K562 (cell line): ENCODE measurements around the gene ANO10. TPM values are rescaled to one million over a fixed set of nuclear protein-coding genes. Genes with fewer than 3 reads are reported as not detected.

ENCODE experiments used
- ATAC-seq: fragments of 200-7000 bp; cut with Tn5 transposase; 3 replicates; pipeline ENCODE4 v1.9.1; 2020; ENCODE audit warnings: moderate library complexity
- BruUV-seq: library from RNA; stranded (reverse); fragments of 400-500 nt; replicated peaks from 2 replicates; lab custom pipeline; 2021; lab: Mats Ljungman, UMichigan
- CTCF ChIA-PET: fragments of 300-600 bp; formaldehyde crosslinking; extraction: SDS; loops from one replicate; lab custom pipeline; 2021; ENCODE audit warnings: low intra/inter-chr PET ratio; lab: Yijun Ruan, JAX
- POLR2A ChIA-PET: fragments of 300-600, 350-650 bp; sonication (Branson Sonifier 250); formaldehyde crosslinking; extraction: SDS; loops from one replicate; lab custom pipeline; 2021; ENCODE audit warnings: antibody characterized with exemption, inconsistent platforms; lab: Yijun Ruan, JAX
- DNase-seq, 4 experiments: peaks; one replicate each; pipeline versions ENCODE4 v3.0.0 to v3.0.0-alpha.2; 2011 to 2018; ENCODE audit warnings: low spot score in 3 of 4, mixed read lengths in 3 of 4; ENCODE audit errors: extremely low read depth in 1 of 4
- FAIRE-seq: peaks from 2 replicates; lab custom pipeline; 2011; peaks lifted over from hg19 to GRCh38; lab: Jason Lieb, UNC
- H2AFZ ChIP-seq: 2 replicates; pipeline ENCODE4 v1.6.0; 2011; ENCODE audit warnings: low read depth, low read length, control low read depth, inconsistent platforms
- H3K27ac ChIP-seq: fragments of 200-600 bp; 3 replicates; pipeline ENCODE4 v1.8.0; 2011; ENCODE audit warnings: low read depth, mild to moderate bottlenecking, control low read depth, inconsistent platforms, low read length, moderate library complexity, mixed read lengths; ENCODE audit errors: extremely low read depth
- H3K27me3 ChIP-seq, 2 experiments: fragments of 300-600 bp in 1 of 2; 2 replicates in 1 of 2; 3 replicates in 1 of 2; pipeline versions ENCODE4 v1.6.0 to v1.8.0; 2011; ENCODE audit warnings: inconsistent platforms in 2 of 2, low read length in 2 of 2, mild to moderate bottlenecking in 1 of 2, mixed read lengths in 1 of 2, moderate library complexity in 1 of 2; ENCODE audit not compliant: control insufficient read depth in 2 of 2, insufficient read depth in 2 of 2
- H3K36me3 ChIP-seq: fragments of 300-600 bp; 3 replicates; pipeline ENCODE4 v1.8.0; 2011; ENCODE audit warnings: mild to moderate bottlenecking, low read length, inconsistent platforms; ENCODE audit not compliant: control insufficient read depth, insufficient read depth
- H3K4me1 ChIP-seq, 2 experiments: fragments of 200-600 bp in 1 of 2; replicated peaks in 1 of 2; 2 replicates in 1 of 2; 3 replicates in 1 of 2; pipeline versions ENCODE4 v1.5.1 to v1.8.0; 2011; ENCODE audit warnings: inconsistent platforms in 2 of 2, low read length in 2 of 2, mild to moderate bottlenecking in 1 of 2, mixed read lengths in 1 of 2, moderate library complexity in 1 of 2; ENCODE audit not compliant: control insufficient read depth in 2 of 2, insufficient read depth in 2 of 2
- H3K4me2 ChIP-seq: 2 replicates; pipeline ENCODE4 v1.6.1; 2011; ENCODE audit warnings: low read length, control low read depth, inconsistent platforms, mixed read lengths; ENCODE audit not compliant: insufficient read depth
- H3K4me3 ChIP-seq: fragments of 200-600 bp; sonication (generic), shearing (Covaris generic); 2 replicates; pipeline ENCODE4 v1.5.1; 2016; ENCODE audit warnings: control low read depth, inconsistent platforms
- H3K79me2 ChIP-seq: fragments of 200-600 bp; 3 replicates; pipeline ENCODE4 v1.8.0; 2011; ENCODE audit warnings: low read length, inconsistent platforms; ENCODE audit not compliant: control insufficient read depth, insufficient read depth
- H3K9ac ChIP-seq, 2 experiments: 2 replicates each; pipeline versions ENCODE4 v1.6.0 to v1.6.1; 2011; ENCODE audit warnings: low read depth in 2 of 2, low read length in 2 of 2, control low read depth in 1 of 2, inconsistent platforms in 1 of 2, mild to moderate bottlenecking in 1 of 2, mixed read lengths in 1 of 2; ENCODE audit not compliant: insufficient read depth in 1 of 2
- H3K9me1 ChIP-seq: one replicate; pipeline ENCODE4 v1.6.0; 2011; ENCODE audit warnings: inconsistent platforms, mild to moderate bottlenecking, low read length, moderate library complexity; ENCODE audit not compliant: control insufficient read depth, insufficient read depth
- H3K9me3 ChIP-seq: replicated peaks from 2 replicates; pipeline ENCODE4 v1.5.1; 2011; ENCODE audit warnings: low read depth, low read length, inconsistent platforms; ENCODE audit not compliant: control insufficient read depth, insufficient read depth
- H4K20me1 ChIP-seq: replicated peaks from 2 replicates; pipeline ENCODE4 v1.6.1; 2011; ENCODE audit warnings: low read length, inconsistent platforms, mixed read lengths; ENCODE audit not compliant: control insufficient read depth, insufficient read depth
- BCOR ChIP-seq: fragments of 450-650 bp; IDR thresholded peaks from 2 replicates; pipeline ENCODE4 v1.6.1; 2016
- MCM3 ChIP-seq: fragments of 450-650 bp; IDR thresholded peaks from 2 replicates; pipeline ENCODE4 v1.6.1; 2016
- MYC ChIP-seq, 2 experiments: fragments of 250-450 bp in 1 of 2; sonication (Bioruptor Pico) in 1 of 2; IDR thresholded peaks; 2 replicates each; pipeline versions ENCODE4 v1.5.1 to v1.6.1; 2012 to 2021; ENCODE audit warnings: low read depth in 2 of 2, borderline replicate concordance in 1 of 2, improper control_type of control experiment in 1 of 2, low read length in 1 of 2, mild to moderate bottlenecking in 1 of 2, moderate library complexity in 1 of 2
- POLR2AphosphoS5 ChIP-seq: IDR thresholded peaks from 2 replicates; pipeline ENCODE4 v1.6.1; 2011; ENCODE audit warnings: mild to moderate bottlenecking, low read depth, low read length, moderate library complexity; ENCODE audit not compliant: control insufficient read depth, insufficient read depth
- POLR2H ChIP-seq: IDR thresholded peaks from 2 replicates; pipeline ENCODE4 v1.6.1; 2016; ENCODE audit warnings: missing genetic modification characterization, low read depth, mild to moderate bottlenecking, control low read depth, missing compliant biosample characterization, moderate library complexity
- SNRNP70 ChIP-seq: fragments of 200-400 bp; formaldehyde crosslinking; optimal IDR thresholded peaks from 2 replicates; pipeline ENCODE3; 2017; ENCODE audit warnings: low read depth, low read length
- ZKSCAN1 ChIP-seq: fragments of 150-350 bp; IDR thresholded peaks from 2 replicates; pipeline ENCODE4 v1.6.1; 2016; ENCODE audit warnings: low read depth, low read length
- ZNF696 ChIP-seq: fragments of 250-450 bp; sonication (Bioruptor Pico); conservative IDR thresholded peaks from 2 replicates; pipeline ENCODE4 v1.4.0; 2020; ENCODE audit warnings: mild to moderate bottlenecking, moderate library complexity
- ZNF764 ChIP-seq: fragments of 250-450 bp; sonication (Bioruptor Pico); IDR thresholded peaks from 2 replicates; pipeline ENCODE4 v1.4.0; 2020; ENCODE audit warnings: low read depth, mild to moderate bottlenecking, moderate library complexity
- WGBS: fragments of 100-300 bp; shearing (Covaris generic); methylation state at CpG from one replicate; pipeline ENCODE4 v1.1.6; 2016; ENCODE audit warnings: low coverage, mixed read lengths; ENCODE audit not compliant: insufficient coverage; ENCODE audit errors: missing lambda C conversion rate; 5-methylcytosine and 5-hydroxymethylcytosine counted together
- in situ Hi-C: fragments of 300-500 bp; cut with MboI; formaldehyde crosslinking; loops from 4 replicates; pipeline ENCODE4 v1.15.0; 2018; ENCODE audit warnings: inconsistent platforms, mixed read lengths
- intact Hi-C: fragments of 100-400 bp; cut with micrococcal nuclease; formaldehyde crosslinking; loops from 2 replicates; pipeline ENCODE4 v1.14.2; 2022
- polyA plus RNA-seq, 8 experiments: library from polyadenylated mRNA; depleted of rRNA in 4 of 8; stranded (reverse) in 5 of 8; unstranded in 3 of 8; fragments of >200 nt; fragmentation: Nextera tagmentation in 2 of 8; fragmentation: Illumina TruSeq in 1 of 8; extraction: Ambion mirVana in 2 of 8; extraction: Trizol in 1 of 8; gene quantifications; 2 replicates each; pipeline versions ENCODE4 v1.2.1 to v1.2.3, GENCODE V29; 2011 to 2014; ENCODE audit warnings: inconsistent platforms in 1 of 8, missing spikeins in 1 of 8
- total RNA-seq, 7 experiments: library from RNA; depleted of rRNA in 6 of 7; stranded (reverse); fragments of >200 nt in 6 of 7; fragmentation: Illumina TruSeq in 2 of 7; extraction: Trizol in 2 of 7; gene quantifications; 2 replicates each; pipeline versions ENCODE4 v1.2.1 to v1.2.3, GENCODE V29; 2011 to 2021; ENCODE audit warnings: low replicate concordance in 1 of 7
- TF ChIP-seq, protein P1 (sequence below): fragments of 450-650 bp; IDR thresholded peaks from 2 replicates; pipeline ENCODE4 v1.6.1; 2017; ENCODE audit warnings: antibody characterized with exemption
- TF ChIP-seq, protein P2 (sequence below): fragments of 450-650 bp; IDR thresholded peaks from 2 replicates; pipeline ENCODE4 v1.6.1; 2016; ENCODE audit warnings: borderline replicate concordance

Gene ANO10
- total and polyA plus RNA-seq, 9 of the 15 experiments (the other 6 are each of a cell fraction or from before 2014, with no cell fraction given) = 6.4 to 46.0 (median 32.3) TPM

DNA sequence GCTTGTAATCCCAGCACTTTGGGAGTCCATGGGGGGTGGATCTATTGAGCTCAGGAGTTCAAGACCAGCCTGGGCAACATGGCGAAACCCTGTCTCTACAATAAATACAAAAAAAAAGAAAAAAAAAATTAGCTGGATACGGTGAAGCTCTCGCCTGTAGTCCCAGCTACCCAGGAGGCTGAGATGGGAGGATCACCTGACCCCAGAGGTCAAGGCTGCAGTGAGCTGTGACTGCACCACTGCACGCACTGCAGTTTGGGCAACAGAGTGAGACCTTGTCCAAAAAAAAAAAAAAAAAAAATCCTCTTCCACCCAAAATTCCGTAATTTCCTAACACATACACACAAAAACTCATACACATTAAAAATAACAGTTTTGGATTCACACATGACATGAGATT is 2.2 kb downstream of the ANO10 start:
- H3K4me2 ChIP-seq = no peak overlapping the region
- H3K4me1 ChIP-seq = peaks cover 20 to 25% of the 10 kb centered on the region in 2 experiments
- in situ Hi-C loops = no loop called here
- intact Hi-C loops = no loop called here
- ATAC-seq = no peak
- H3K79me2 ChIP-seq = peaks cover 45% of the 10 kb centered on the region
- H3K4me3 ChIP-seq = no peak overlapping the region
- ChIA-PET POLR2A (interaction anchor here (0.6 to 1.6 kb wide), 2 partner anchors 9 to 18 kb away, joined by 3 to 7 read pairs; no protein-coding TSS in a partner anchor), CTCF (no interaction called here)
- no peak overlapping the region for H3K27ac ChIP-seq
- no peak overlapping the region for H3K9ac ChIP-seq
- DNase-seq = no peak
- no peaks in the 10 kb centered on the region for H4K20me1 ChIP-seq
- TF ChIP-seq, protein P1, sequence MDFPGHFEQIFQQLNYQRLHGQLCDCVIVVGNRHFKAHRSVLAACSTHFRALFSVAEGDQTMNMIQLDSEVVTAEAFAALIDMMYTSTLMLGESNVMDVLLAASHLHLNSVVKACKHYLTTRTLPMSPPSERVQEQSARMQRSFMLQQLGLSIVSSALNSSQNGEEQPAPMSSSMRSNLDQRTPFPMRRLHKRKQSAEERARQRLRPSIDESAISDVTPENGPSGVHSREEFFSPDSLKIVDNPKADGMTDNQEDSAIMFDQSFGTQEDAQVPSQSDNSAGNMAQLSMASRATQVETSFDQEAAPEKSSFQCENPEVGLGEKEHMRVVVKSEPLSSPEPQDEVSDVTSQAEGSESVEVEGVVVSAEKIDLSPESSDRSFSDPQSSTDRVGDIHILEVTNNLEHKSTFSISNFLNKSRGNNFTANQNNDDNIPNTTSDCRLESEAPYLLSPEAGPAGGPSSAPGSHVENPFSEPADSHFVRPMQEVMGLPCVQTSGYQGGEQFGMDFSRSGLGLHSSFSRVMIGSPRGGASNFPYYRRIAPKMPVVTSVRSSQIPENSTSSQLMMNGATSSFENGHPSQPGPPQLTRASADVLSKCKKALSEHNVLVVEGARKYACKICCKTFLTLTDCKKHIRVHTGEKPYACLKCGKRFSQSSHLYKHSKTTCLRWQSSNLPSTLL = 0 out of 2 replicates have a peak, but pooled peaks have one; percentile 23
- TF ChIP-seq ZNF764 (CRISPR knock-in tag) = no peak
- TF ChIP-seq BCOR = peak; percentile 40; the same call in 1 of the 2 replicates
- TF ChIP-seq MYC (IDR thresholded peaks at IDR 0.05; ENCODE audit: low read depth, low read length) = no peak
- no peak for TF ChIP-seq MYC (CRISPR knock-in tag; IDR thresholded peaks at IDR 0.05; ENCODE audit: borderline replicate concordance, low read depth)
- TF ChIP-seq SNRNP70 = no peak
- 0 out of 2 replicates have a peak, but pooled peaks have one; percentile 16 for TF ChIP-seq POLR2H (tag)
- TF ChIP-seq ZKSCAN1 = no peak
- TF ChIP-seq, protein P2, sequence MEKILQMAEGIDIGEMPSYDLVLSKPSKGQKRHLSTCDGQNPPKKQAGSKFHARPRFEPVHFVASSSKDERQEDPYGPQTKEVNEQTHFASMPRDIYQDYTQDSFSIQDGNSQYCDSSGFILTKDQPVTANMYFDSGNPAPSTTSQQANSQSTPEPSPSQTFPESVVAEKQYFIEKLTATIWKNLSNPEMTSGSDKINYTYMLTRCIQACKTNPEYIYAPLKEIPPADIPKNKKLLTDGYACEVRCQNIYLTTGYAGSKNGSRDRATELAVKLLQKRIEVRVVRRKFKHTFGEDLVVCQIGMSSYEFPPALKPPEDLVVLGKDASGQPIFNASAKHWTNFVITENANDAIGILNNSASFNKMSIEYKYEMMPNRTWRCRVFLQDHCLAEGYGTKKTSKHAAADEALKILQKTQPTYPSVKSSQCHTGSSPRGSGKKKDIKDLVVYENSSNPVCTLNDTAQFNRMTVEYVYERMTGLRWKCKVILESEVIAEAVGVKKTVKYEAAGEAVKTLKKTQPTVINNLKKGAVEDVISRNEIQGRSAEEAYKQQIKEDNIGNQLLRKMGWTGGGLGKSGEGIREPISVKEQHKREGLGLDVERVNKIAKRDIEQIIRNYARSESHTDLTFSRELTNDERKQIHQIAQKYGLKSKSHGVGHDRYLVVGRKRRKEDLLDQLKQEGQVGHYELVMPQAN = no peak
- TF ChIP-seq MCM3 = no peak
- no peak for TF ChIP-seq POLR2AphosphoS5
- TF ChIP-seq ZNF696 (CRISPR knock-in tag) = no peak
- 78% methylated on average over 5 of the region's 5 CpGs for WGBS
- no peaks in the 10 kb centered on the region for H3K27me3 ChIP-seq
- H3K9me3 ChIP-seq = no peaks in the 10 kb centered on the region
- BruUV-seq = no TSS peak
- FAIRE-seq = no peak
- H3K36me3 ChIP-seq = peaks cover 12% of the 10 kb centered on the region; the same call in 1 of the 3 replicates
- H2AFZ ChIP-seq = no peak overlapping the region
- H3K9me1 ChIP-seq = no peaks in the 10 kb centered on the region
